Smooth muscle cell (in vitro differentiated cells): ENCODE data around the gene AKAP11. TPM values are rescaled to one million over a fixed set of nuclear protein-coding genes. Genes with fewer than 3 reads are reported as not detected.

Experiments
- DNase-seq: peaks from one replicate; lab custom pipeline; 2025; ENCODE audit not compliant: unreplicated experiment; lab: John Stamatoyannopoulos, UW
- H2AFZ ChIP-seq: fragments of 200-600 bp; sonication (generic); 2 replicates; pipeline ENCODE4 v1.6.0; 2016; ENCODE audit warnings: antibody characterized with exemption, low read depth, mild to moderate bottlenecking
- H3F3A ChIP-seq: fragments of 200-600 bp; sonication (generic); 2 replicates; pipeline ENCODE4 v1.6.0; 2017; ENCODE audit warnings: antibody characterized with exemption, low read depth
- H3K27ac ChIP-seq: fragments of 200-600 bp; sonication (generic); 2 replicates; pipeline ENCODE4 v1.5.1; 2016; ENCODE audit warnings: low read depth, mild to moderate bottlenecking
- H3K27me3 ChIP-seq: fragments of 200-600 bp; sonication (generic); 2 replicates; pipeline ENCODE4 v1.6.1; 2016; ENCODE audit warnings: low read depth, mild to moderate bottlenecking
- H3K36me3 ChIP-seq: fragments of 200-600 bp; sonication (generic); 2 replicates; pipeline ENCODE4 v1.5.1; 2016; ENCODE audit warnings: low read depth
- H3K4me1 ChIP-seq: fragments of 200-600 bp; sonication (generic); 2 replicates; pipeline ENCODE4 v1.5.1; 2016; ENCODE audit warnings: low read depth
- H3K4me2 ChIP-seq: fragments of 200-600 bp; sonication (generic); 2 replicates; pipeline ENCODE4 v1.6.0; 2016; ENCODE audit warnings: mild to moderate bottlenecking
- H3K4me3 ChIP-seq: fragments of 200-600 bp; sonication (generic); 2 replicates; pipeline ENCODE4 v1.5.1; 2016; ENCODE audit warnings: mild to moderate bottlenecking
- H3K79me2 ChIP-seq: fragments of 200-600 bp; sonication (generic); 2 replicates; pipeline ENCODE4 v1.6.0; 2016; ENCODE audit warnings: low read depth, mild to moderate bottlenecking
- H3K9ac ChIP-seq: fragments of 200-600 bp; sonication (generic); 2 replicates; pipeline ENCODE4 v1.6.0; 2016; ENCODE audit warnings: low read depth
- H3K9me3 ChIP-seq: fragments of 200-600 bp; sonication (generic); replicated peaks from 2 replicates; pipeline ENCODE4 v1.5.1; 2016; ENCODE audit warnings: low read depth
- H4K20me1 ChIP-seq: fragments of 200-600 bp; sonication (generic); 2 replicates; pipeline ENCODE4 v1.6.0; 2016; ENCODE audit warnings: low read depth
- WGBS: methylation state at CpG from one replicate; pipeline ENCODE4 v1.1.7; 2016; ENCODE audit warnings: low lambda C conversion rate; 5-methylcytosine and 5-hydroxymethylcytosine counted together
- polyA plus RNA-seq: library from polyadenylated mRNA; unstranded; fragments of >200 nt; fragmentation: Nextera tagmentation; extraction: Ambion mirVana; gene quantifications from 2 replicates; pipeline ENCODE4 v1.2.1, GENCODE V29; 2016
- total RNA-seq: library from RNA; depleted of rRNA; stranded (reverse); fragments of >200 nt; gene quantifications from 2 replicates; pipeline ENCODE4 v1.2.3, GENCODE V29; 2014
- TF ChIP-seq, protein P1 (sequence below): fragments of 200-600 bp; sonication (generic); IDR thresholded peaks from 2 replicates; pipeline ENCODE4 v1.5.1; 2017; ENCODE audit warnings: borderline replicate concordance, mild to moderate bottlenecking, antibody characterized with exemption; ENCODE audit not compliant: insufficient read depth, poor library complexity, severe bottlenecking

AKAP11 gene
- total and polyA plus RNA-seq, 2 experiments from 2014 or later, result 2.1 to 27.5 TPM

DNA sequence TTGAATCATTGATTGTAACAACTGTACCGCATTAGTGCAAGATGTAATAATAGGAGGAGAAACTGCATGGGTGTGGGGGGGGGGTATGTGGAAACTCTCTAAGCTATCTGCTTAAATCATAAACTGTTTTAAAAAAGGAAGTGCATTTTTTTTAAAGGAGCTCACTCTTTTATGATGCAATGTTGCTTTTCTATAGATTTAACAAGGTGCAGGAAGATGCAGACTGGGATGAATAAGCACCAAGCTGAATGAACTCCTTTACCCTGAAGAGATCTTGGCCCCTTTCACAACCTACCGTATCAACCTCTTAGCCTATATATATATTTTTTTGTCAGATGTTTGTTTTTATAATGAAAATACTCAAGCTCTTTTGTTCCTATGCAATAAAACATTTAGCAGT, 95.9 kb downstream of the AKAP11 start:
- WGBS, result 75% methylated on average over 2 of the region's 2 CpGs
- Histone ChIP-seq H4K20me1 (no peaks in the 10 kb centered on the region), H3K4me3 (no peak overlapping the region), H3F3A (no peaks in the 10 kb centered on the region), H2AFZ (no peak overlapping the region), H3K79me2 (no peaks in the 10 kb centered on the region), H3K9ac (no peak overlapping the region), H3K36me3 (no peaks in the 10 kb centered on the region), H3K4me1 (peaks cover 12% of the 10 kb centered on the region), H3K9me3 (no peaks in the 10 kb centered on the region), H3K27ac (no peak overlapping the region), H3K4me2 (peak overlapping the region; percentile 26), H3K27me3 (no peaks in the 10 kb centered on the region)
- TF ChIP-seq, protein P1, sequence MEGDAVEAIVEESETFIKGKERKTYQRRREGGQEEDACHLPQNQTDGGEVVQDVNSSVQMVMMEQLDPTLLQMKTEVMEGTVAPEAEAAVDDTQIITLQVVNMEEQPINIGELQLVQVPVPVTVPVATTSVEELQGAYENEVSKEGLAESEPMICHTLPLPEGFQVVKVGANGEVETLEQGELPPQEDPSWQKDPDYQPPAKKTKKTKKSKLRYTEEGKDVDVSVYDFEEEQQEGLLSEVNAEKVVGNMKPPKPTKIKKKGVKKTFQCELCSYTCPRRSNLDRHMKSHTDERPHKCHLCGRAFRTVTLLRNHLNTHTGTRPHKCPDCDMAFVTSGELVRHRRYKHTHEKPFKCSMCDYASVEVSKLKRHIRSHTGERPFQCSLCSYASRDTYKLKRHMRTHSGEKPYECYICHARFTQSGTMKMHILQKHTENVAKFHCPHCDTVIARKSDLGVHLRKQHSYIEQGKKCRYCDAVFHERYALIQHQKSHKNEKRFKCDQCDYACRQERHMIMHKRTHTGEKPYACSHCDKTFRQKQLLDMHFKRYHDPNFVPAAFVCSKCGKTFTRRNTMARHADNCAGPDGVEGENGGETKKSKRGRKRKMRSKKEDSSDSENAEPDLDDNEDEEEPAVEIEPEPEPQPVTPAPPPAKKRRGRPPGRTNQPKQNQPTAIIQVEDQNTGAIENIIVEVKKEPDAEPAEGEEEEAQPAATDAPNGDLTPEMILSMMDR, result no peak
- DNase-seq, result no peak

DNA sequence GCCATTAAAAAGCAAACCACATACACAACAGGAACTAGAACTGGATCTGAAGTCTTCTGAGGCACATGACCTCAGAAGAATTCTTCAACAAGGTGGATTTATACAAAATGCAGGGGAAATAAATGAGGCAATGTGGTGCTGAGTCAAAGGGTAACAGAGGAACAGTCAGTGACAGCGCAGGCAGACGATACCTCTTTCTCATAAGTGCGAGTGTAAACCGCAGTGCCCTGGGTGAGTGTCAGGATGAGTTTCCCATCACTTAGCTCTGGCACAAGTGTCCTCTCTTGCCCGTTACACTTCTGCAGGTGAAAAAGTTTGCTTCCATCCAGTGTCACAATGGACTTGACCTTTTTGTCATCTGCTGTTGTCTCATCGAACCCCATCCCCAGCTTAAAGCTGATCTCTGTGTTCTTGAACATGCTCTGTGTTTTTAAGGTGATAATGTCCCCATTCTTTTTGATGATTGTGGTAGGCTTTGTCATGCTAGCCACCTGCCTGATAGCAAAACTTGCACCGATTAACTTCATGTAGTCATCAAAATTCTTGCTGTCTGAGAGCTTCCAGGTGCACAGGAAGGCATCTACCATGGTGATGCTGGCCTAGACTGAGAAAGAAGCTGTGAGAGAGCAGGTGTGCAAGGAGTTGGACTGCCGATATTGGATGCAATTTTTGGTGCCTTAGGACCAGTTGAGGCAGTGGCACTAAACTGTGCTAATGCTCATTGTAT, 97.3 kb downstream of the AKAP11 start:
- TF ChIP-seq, protein P1, result no peak
- no peaks in the 10 kb centered on the region for H3K79me2 ChIP-seq
- no peaks in the 10 kb centered on the region for H3F3A ChIP-seq
- no peak overlapping the region for H3K27ac ChIP-seq
- no peak overlapping the region for H2AFZ ChIP-seq
- 96% methylated on average over 8 of the region's 8 CpGs for WGBS
- no peaks in the 10 kb centered on the region for H3K36me3 ChIP-seq
- peaks cover 12% of the 10 kb centered on the region for H3K4me1 ChIP-seq
- no peak overlapping the region for H3K9ac ChIP-seq
- H3K4me3 ChIP-seq, result no peak overlapping the region
- DNase-seq, result no peak
- no peak overlapping the region for H3K4me2 ChIP-seq
- H3K27me3 ChIP-seq, result no peaks in the 10 kb centered on the region
- H4K20me1 ChIP-seq, result no peaks in the 10 kb centered on the region
- H3K9me3 ChIP-seq, result no peaks in the 10 kb centered on the region

DNA sequence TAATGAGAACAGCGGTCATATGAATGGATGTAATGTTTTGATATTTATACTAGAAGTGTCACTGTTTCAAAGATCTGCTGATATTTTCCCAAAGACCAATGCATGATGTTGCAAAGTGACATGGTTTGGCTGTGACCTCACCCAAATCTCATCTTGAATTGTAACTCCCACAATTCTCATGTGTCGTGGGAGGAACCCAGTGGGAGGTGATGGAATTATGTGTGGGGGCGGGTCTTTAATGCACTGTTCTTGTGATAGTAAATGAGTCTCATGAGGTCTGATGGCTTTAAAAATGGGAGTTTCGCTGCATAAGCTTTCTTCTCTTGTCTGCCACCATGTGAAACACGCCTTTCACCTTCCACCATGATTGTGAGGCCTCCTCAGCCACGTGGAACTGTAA, 98.3 kb downstream of the AKAP11 start:
- Histone ChIP-seq H3F3A (no peaks in the 10 kb centered on the region), H3K4me2 (no peak overlapping the region), H3K79me2 (no peaks in the 10 kb centered on the region), H3K27ac (no peak overlapping the region), H3K4me1 (peaks cover 9% of the 10 kb centered on the region), H3K36me3 (no peaks in the 10 kb centered on the region), H3K27me3 (no peaks in the 10 kb centered on the region), H3K4me3 (no peak overlapping the region), H3K9ac (no peak overlapping the region), H4K20me1 (no peaks in the 10 kb centered on the region), H2AFZ (no peak overlapping the region), H3K9me3 (no peaks in the 10 kb centered on the region)
- DNase-seq, result no peak
- WGBS, result 76% methylated on average over 6 of the region's 6 CpGs
- TF ChIP-seq, protein P1, result no peak

Other genes starting within 250 kb of the AKAP11 start
- 6.8 and 7.1 TPM in 2 replicates for gene DGKH, start 223.5 kb upstream of the AKAP11 start, total RNA-seq
- gene DGKH, start 223.5 kb upstream of the AKAP11 start, polyA plus RNA-seq, result 1.3 and 2.6 TPM in 2 replicates